Activated CD4-positive, alpha-beta T cell treated with anti-CD3 and anti-CD28 coated beads, Interleukin-10, Interleukin-2, amounts not matched to agents 100 ng/mL and 50 ng/mL, durations not matched to agents 16 hours and 8 hours (primary cell): ENCODE data around the gene CNDP2.
"Not testable (repeated sequence)": the region's sequence is repeated elsewhere in the genome, so short reads cannot be mapped to it uniquely, and the experiment has no call there.

Experiments used
- DNase-seq: peaks from one replicate; pipeline ENCODE4 v3.0.0-alpha.2; 2020

Gene CNDP2

DNA sequence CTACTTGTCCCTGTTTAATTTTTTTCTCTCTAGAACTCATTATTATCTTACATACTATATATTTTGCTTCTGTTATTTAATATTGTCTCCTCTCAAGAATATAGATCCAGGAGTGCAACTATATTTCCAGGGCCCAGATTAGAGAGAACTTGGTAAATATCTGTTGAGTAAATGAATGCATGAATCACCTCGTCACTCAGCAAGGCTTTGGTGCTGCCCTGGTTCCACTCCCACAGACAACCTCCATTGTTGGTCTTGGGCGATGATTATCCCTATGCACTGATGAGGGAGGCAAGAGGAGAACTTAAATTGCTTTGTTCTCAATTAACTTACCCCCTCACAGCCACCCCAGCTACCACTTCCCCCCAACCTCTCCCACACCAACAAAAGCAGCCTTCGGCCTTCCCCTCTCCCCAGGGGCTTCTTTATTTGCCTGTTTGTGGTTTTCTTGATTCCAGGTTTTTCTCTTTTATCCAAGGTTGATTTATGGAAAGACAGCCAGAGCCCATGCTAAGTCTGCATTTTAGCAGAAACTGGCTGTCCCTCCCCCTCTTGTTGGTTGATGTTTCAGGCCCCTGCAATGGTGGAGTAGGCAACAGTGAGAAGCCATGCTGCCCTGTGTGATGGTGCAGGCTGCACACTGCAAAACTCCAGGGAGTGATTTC, 22.1 kb upstream of the CNDP2 start:
- no peak for DNase-seq

DNA sequence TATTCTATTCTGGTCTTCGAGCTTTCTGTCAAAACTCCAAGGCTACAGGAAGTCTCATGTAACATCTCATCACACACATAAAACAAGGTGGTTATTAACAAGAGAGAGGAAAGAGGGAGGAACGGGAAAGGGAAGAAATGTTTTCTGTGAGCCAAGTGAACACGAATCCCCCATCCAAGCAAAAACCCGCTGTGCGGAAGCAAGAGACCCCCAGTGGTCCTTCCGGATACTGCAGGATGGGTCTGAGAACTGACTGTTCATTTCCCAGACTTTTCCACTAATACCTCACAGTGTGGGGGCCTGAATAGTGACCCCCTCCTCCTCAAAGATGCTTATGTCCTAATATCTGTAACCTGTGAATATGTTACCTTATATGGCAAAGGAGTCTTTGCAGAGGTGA, 20.0 kb upstream of the CNDP2 start:
- DNase-seq: no peak

DNA sequence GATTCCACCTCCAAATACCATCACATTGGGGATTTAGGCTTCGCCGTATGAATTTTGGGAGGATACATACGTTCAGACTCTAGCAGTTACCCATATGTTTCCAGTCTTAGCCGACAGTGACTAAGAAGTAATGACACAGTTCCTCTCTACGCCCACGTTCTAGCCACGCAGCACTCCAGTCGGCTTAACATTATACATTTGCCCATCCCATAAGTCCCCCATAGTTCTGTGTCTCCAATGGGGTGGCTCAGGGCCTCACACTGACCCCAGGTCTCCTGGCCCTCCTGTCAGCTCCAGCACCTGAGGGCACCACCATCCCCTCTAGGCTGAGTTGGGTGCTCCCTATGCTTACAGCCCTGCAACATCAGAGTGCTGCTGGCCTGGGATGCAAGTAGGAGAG, 18.4 kb upstream of the CNDP2 start:
- no peak for DNase-seq

DNA sequence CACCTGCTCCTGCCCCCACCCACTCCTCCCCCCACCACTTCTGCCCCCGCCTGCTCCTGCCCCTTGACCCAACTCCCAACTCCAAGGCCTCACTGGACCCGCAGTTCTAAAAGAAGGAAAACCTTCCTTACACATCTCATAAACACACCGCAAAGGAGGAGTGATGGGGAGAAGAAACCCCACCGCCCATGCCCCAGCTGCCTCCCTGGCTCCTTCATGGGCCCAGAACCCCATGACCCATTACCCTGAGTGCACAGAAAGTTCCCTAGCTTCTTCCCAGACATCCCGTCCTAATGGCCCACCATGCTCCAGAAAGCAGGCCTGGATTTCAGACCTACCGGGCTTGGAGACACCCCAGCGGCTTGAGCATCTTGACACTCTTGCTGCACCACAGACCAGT, 17.8 kb upstream of the CNDP2 start:
- no peak for DNase-seq

DNA sequence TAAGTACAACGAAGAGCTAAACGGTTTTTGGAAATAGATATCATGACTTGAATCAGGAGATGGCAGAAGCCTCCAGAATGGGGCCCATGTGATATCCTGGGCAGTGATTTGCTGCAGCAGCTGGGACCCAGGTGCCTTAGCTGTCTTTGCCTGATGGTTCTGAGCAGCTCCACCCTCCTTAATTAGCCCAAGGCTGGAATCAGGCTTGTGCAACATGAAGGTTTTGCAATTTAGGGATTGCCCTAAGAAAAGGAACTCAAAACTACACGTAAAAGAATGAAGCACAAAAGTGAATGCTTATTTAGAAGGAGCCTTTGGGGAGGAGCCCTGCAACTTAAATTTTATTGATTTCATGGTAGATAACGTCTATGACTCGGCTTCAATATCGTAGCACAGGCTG, 17.3 kb upstream of the CNDP2 start:
- DNase-seq: no peak

DNA sequence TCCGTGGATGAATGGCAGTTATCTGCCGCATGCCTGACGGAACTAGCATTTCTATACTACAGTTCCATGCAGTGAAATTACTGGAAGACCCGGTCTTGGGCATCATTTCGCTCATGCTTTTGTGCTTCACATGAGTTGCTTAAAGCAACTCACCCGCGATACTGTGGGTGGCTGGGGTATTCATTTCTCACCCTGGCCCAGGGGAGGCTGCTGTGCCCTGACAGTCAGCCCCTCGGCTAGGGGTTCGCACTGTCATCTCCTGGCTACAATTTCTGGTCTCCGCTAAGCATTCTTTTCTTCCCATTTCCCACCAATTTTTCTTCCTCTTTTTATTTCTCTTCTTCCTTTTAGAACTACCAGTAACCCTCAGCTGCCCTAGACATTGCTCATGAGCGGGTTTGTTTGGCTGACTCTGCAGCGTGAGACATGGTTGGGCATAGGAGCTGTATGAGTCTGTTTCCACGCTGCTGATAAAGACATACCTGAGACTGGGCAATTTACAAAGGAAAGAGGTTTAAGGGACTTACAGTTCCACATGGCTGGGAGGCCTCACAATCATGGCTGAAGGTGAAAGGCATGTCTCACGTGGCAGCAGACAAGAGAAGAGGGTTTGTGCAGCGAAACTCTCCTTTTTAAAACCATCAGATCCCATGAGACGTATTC, 16.5 kb upstream of the CNDP2 start:
- DNase-seq: no peak

DNA sequence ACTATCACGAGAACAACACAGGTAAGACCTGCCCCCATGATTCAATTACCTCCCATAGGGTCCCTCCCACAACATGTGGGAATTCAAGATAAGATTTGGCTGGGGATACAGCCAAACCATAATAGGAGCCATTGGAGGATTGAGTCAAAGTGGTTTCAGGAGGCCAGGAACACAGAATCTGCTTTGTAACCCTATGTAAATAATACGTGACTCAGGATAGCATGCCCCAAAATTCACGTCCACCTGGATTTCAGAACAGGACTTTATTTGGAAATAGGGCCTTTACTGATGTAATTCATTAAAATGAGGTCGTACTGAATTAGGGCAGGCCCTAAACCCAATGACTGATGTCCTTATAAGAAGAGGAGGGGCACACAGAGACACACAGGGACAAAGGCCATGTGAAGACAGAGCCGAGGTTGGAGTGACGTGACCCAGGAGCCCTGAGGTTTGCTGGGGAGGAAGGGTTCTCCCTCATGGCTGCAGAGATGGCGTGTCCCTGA, 16.0 kb upstream of the CNDP2 start:
- DNase-seq: no peak

DNA sequence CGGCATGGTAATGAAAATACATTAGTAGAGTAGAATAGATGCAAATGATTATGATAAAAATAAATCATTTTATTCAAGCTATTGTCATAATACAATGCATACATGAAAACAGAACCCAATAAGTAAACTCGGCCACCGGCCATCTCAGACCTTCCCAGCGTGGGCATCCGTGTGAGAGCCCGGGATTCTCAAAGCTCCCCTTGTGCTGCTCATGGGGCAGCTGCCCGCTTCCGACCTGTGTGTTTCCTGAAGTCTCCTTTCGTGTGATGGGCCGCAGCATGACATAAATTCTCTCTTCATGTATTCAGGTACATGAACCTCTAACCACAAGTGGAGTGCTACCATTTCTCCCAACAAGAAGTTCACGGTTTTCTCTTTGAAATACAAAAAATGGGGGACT, 13.5 kb upstream of the CNDP2 start:
- DNase-seq: no peak

DNA sequence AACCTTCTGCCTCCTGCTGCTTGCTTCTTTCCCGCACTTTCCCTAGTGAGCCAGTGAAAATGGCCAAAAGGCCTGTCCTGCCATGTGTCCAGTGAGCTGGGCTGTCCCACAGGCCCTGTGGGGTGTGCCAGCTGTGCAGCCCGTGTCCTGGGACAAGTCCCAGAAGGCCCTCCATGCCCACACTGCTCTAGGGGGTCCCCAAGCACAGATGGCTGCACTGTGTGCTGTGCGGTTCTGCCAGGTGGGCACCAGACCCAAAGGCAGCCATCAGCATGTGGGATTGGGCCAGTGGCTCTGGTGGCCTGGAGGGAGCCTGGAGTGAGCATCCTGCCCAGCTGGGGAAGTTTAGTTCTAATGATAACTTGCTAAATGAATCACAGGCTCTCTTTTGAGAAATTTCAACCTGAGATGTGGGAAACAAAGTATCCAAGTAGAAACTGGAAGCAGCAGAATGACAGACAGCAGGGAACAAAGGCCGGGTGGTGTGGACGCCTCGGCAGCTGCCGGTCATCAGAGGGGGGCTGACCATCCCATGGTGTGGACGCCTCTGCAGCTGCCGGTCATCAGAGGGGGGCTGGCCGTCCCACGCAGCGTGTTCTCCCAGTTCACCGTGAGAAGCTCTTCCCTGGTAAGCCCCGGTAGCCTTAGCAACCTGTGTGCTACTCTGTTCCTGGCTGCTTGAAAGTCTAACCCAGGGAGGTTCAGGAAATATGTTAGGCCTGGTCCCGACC, 9.9 kb upstream of the CNDP2 start:
- no peak for DNase-seq

DNA sequence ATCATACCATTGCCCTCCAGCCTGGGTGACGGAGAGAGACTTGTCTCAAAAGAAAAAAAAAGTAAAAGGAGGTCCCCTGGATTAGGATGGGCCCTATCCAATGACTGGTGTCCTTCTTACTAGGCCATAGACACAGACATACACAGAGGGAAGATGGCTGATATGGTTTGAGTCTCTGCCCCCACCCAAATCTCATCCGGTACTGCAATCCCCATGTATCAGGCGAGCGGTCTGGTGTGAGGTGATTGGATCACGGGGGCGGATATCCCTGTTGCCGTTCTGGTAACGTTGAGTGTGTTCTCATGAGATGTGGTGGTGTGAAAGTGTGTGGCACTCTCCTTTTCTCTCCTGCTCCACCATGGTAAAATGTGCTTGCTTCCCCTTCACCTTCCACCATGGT, 7.8 kb upstream of the CNDP2 start:
- no peak for DNase-seq

DNA sequence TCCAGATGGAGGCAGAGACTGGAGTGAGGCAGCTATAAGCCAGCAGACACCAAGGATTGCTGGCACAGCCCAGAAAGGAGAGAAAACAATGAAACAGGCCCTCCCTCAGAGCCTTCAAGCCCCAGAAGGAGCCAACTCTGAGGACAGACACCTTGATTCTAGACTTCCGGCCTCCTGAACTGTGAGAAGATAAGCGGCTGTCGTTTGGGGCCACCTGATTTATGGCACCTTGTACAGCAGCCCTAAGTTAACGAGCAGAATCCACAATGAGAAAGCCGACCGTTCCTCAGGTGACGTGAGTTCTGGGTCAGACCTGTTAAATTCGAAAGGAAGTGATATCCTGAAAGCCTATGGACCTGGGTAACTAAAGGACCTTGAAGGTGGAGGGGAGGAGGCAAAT, 7.3 kb upstream of the CNDP2 start:
- DNase-seq: no peak

DNA sequence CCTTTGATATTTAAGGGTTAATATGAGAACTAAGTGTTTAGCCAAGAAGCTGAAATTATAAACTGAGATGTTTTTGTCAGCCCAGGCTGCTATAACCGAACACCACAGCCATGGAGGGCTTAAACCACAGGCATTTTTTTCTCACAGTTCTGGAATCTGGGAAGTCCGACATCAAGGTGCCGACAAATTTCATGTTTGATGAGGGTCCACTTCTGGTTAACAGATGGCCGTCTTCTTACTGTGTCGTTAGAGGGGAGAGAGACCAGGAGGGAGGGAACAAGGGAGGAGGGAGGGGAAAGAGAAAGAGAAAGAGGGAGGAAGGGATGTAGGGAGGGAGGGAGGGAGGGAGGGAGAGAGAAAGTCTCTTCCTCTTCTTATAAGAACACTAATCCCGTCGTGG, 6.5 kb upstream of the CNDP2 start:
- DNase-seq: no peak

DNA sequence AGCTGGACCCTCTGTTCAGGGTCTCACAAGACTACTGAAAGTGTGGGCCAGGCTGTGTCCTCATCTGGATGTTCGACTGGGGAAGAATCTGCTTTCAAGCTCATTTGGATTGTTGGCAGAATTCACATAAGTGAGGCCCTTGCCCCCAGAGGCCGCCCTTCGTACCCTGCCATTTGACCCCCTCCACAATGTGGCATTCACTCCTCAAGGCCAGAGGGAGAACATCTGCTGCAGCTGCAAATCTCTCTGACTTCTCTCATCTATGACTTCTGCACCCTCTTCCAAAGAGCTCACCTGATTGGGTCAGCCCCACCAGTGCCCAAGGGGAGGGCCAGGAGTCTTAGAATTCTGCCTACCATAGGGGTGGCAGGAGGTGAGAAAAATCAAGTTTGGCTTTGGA, 3.9 kb upstream of the CNDP2 start:
- DNase-seq: no peak

DNA sequence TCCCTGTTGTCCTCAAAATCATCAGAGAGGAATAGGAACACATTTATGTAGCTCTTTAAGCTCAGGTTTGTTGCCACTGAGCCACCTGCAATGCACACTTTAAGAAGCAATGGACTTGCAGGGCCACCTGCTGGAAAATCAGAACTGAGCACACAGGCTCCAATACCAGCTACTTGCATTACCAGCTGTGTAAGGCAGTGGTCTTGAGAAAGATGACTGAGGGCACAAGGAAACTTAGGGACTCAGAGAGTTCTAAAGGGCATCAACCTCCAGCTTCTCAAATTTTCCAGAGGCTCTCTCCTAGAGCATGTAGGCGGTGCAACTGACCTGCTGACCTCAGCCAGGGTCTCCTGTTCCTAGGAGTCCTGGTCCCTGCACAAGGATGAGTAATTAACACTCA, 2.5 kb upstream of the CNDP2 start:
- DNase-seq: peak; percentile 50

DNA sequence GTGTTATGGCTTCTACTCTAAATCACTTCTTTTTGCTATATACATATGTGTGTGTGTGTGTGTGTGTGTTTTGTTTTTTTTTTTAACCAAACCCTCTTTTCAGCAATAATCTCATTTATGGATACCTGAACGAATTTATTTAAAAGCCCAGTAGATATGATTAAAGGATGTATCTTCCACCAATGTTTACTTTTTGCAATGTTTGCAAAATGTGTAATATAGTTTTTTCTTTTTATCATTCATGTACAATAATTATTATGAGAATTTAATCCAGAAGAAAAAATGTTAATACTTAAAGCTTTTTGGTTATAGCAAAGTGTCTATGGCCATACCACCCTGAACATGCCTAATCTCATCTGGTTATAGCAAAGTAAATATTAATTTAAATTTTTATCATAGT, 1.6 kb upstream of the CNDP2 start:
- no peak for DNase-seq

DNA sequence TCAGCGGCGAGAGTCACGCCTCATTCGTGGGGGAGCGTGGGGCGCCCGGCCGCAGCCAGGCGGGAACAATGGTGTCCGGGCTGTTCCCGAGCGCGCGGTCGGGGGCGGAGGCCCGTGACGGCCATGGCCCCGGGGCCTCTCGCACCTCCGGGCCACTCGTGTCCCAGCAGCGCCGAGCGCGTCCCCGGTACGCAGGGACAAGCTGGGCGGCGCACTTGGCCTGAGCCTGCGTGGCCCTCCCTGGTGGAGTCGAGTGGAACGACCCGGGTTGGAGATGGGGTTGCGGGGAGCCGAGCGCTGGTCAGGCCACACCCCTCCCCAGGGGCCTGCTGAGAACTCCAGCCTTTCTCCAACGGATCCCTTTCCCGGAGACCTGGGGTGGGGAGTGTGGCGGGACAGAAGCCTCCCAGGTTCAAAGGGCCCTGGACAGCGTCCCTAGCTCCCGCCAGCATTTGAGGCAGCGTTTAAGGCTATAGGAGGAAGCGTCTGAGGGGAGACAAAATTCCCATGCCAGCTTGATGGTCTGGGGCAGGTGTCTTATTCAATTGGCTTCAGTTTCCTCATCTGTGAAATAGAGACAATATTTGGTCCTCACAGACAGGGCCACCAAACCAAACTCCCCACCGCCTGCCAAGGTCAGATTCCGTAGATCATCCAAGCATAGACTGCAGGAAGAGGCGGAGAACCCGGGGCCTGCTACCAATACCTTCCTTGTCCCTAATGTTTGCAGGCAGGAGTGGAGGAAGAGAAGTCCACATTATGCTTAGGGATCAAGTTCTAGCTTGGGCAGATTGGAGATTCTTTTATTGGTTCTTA, 553 bp downstream of the CNDP2 start:
- peak; percentile 54 for DNase-seq

DNA sequence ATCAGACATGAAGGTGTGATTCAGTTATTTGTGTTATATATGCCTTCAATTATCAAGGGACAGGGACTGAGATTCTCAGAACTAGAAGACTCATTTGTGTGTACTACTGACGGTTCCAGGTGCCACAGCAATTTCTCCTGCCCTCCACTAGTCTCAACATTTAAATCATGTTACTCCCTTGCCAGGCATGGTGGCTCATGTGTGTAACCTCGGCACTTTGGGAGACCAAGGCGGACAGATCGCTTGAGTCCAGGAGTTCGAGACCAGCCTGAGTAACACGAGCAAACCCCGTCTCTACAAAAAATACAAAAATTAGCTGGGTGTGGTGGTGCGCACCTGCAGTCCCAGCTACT, 1.1 kb downstream of the CNDP2 start:
- peak; percentile 21 for DNase-seq

DNA sequence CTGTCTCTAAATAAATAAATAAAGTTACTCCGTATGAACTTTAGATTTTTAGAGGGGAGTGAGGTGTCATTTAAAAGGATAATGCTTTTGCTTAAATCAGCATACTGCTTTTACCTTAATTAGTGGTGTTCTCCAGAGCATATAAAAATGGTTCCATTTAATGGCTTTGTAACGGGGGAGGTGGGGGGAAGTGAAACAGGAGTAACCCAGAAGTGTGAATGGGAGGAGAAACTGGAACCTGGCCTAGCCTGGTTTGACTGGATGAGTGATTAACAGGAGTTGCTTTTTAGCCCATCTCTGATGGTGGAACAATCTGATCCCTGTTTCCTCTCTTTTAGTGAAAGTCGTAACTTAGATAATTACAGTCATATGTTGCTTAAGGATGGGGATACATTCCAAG, 1.6 kb downstream of the CNDP2 start:
- DNase-seq: peak; percentile 15

DNA sequence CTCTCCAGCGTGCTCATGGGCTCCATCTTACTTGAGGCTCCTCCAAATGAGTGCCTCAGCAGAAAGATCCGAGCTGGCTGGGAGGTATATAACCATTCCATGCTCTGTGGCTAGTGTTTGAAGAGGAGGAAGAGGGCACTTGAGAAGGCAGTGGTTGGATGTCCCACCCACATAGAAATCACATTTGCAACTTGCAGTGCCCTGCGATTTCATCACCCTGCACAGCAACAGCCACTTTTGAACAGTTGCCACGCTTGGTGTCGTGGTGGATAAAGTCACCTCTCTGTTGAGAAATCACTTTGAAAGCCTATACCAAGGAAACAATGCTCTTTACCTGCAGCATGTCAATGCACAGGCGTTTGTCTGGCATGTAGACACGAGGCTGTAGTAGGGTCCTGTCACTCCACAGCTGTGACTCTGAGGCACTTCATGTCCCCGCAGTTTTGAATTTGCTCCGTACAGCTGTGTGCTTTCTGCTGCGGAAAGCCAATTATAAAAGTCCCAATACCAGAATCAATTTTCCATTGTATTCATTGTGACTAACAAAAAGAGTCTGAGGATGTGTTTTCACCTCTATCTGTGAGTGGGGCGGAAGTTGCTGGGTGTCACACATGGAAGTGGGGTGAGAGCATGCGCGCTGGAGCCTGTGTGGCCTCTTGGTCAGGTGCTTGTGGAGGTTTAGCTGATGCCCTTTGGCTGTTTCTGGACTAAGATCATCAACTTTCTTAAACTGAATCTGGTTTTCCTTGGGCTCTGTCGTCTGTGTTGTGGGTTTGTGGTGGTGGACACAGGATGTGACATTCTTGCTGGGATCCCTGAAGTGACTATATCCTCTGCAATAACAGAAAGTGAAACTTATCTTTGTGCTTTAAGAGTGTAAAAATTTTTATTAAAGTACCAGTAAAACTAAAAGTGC, 2.8 kb downstream of the CNDP2 start:
- peak; percentile 88 for DNase-seq

DNA sequence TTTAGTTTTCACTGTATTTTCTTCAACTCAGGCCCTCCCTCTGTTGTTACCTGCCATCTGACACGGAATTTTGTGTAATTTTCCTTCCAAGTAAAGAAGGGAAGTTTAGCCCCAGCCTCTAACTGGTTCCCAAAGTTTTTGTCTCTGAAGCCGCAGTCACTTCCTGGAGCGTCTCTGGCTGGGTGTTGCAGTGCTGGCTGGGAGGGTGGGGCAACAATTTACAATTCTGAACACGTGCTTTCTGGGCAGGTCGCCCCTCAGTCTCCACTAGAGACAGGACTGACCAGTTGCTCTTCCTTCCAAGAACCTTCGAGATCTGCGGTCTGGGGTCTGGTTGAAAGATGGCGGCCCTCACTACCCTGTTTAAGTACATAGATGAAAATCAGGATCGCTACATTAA, 3.5 kb downstream of the CNDP2 start:
- DNase-seq: peak; percentile 78

DNA sequence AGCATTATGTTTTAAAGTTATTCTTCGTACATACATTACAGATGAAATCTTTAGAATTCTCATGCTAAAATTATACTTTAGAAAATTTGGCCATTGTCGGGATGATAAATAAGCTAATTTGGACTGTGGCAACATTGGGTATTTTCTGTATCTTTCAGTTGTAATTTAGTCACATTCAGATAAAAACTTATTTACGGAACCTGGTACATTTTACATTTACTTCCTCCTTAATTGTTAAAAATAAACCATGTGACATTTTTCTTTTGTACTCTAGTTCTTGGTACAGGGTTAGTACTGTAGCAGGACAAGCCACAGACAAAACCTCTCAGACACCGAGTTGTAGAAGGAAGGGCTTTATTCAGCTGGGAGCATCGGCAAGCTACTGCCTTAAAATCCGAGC, 4.2 kb downstream of the CNDP2 start:
- no peak for DNase-seq

DNA sequence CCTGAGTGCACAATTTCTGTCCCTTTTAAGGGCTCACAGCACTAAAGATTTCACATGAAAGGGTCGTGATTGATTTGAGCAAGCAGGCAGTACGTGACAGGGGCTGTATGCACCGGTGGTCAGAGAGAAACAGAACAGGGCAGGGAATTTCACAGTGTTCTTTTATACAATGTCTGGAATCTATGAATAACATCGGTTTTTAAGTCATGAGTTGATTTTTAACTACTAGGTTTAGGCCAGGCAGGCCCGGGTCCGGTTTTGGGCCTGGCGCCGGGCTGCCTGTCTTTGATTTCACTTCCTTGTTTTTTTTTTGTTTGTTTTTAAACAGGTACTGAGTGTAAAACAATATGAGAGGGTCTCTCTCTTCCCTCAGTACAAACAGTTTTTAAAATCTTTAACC, 4.6 kb downstream of the CNDP2 start:
- not testable (repeated sequence) for DNase-seq
